Progenitor cell of endocrine pancreas (in vitro differentiated cells): ENCODE data around the gene PLCG1. TPM values are rescaled to one million over a fixed set of nuclear protein-coding genes. Genes with fewer than 3 reads are reported as not detected.

ENCODE experiments used
- DNase-seq: peaks from one replicate; pipeline ENCODE4 v3.0.0; 2021; ENCODE audit warnings: low spot score; ENCODE audit not compliant: unreplicated experiment
- H3K27ac Mint-ChIP-seq: 2 replicates; pipeline ENCODE4 v1.8.0; 2021; ENCODE audit warnings: mild to moderate bottlenecking, moderate library complexity, mixed read lengths
- H3K27me3 Mint-ChIP-seq: 2 replicates; pipeline ENCODE4 v1.8.0; 2021; ENCODE audit warnings: mixed read lengths
- H3K36me3 Mint-ChIP-seq: 2 replicates; pipeline ENCODE4 v1.8.0; 2022; ENCODE audit warnings: mixed read lengths; ENCODE audit not compliant: insufficient read depth
- H3K4me1 Mint-ChIP-seq: 2 replicates; pipeline ENCODE4 v1.8.0; 2021; ENCODE audit warnings: low read depth, mixed read lengths
- H3K4me3 Mint-ChIP-seq: 2 replicates; pipeline ENCODE4 v1.8.0; 2021; ENCODE audit warnings: low read depth, mild to moderate bottlenecking, moderate library complexity, mixed read lengths
- H3K9me3 Mint-ChIP-seq: 2 replicates; pipeline ENCODE4 v1.8.0; 2021; ENCODE audit warnings: low read depth, mixed read lengths
- total RNA-seq: library from RNA; stranded (reverse); gene quantifications from 2 replicates; pipeline ENCODE4 v1.2.1, GENCODE V29; 2021
- TF ChIP-seq, protein P1 (sequence below): fragments of 200-600 bp; sonication (generic); IDR thresholded peaks from one replicate; pipeline ENCODE4 v1.5.0; 2021; ENCODE audit warnings: antibody characterized with exemption, mild to moderate bottlenecking; ENCODE audit not compliant: unreplicated experiment

Gene PLCG1
- total RNA-seq, 1 donor from 2014 or later, result 395 TPM

- H3K4me1 Mint-ChIP-seq, result no peaks in the 10 kb centered on the region
- no peak for DNase-seq
- peaks cover 15% of the 10 kb centered on the region for H3K36me3 Mint-ChIP-seq
- H3K9me3 Mint-ChIP-seq, result no peaks in the 10 kb centered on the region
- H3K4me3 Mint-ChIP-seq, result no peak overlapping the region
- no peaks in the 10 kb centered on the region for H3K27me3 Mint-ChIP-seq
- TF ChIP-seq, protein P1, sequence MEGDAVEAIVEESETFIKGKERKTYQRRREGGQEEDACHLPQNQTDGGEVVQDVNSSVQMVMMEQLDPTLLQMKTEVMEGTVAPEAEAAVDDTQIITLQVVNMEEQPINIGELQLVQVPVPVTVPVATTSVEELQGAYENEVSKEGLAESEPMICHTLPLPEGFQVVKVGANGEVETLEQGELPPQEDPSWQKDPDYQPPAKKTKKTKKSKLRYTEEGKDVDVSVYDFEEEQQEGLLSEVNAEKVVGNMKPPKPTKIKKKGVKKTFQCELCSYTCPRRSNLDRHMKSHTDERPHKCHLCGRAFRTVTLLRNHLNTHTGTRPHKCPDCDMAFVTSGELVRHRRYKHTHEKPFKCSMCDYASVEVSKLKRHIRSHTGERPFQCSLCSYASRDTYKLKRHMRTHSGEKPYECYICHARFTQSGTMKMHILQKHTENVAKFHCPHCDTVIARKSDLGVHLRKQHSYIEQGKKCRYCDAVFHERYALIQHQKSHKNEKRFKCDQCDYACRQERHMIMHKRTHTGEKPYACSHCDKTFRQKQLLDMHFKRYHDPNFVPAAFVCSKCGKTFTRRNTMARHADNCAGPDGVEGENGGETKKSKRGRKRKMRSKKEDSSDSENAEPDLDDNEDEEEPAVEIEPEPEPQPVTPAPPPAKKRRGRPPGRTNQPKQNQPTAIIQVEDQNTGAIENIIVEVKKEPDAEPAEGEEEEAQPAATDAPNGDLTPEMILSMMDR, result no peak
- peak overlapping the region; percentile 71 for H3K27ac Mint-ChIP-seq
Measured at GRCh38 chr20:41177636-41178035, 40.3 kb downstream of the PLCG1 start.

- Mint-ChIP-seq H3K4me1 (no peaks in the 10 kb centered on the region), H3K27me3 (no peaks in the 10 kb centered on the region), H3K4me3 (no peak overlapping the region), H3K9me3 (no peaks in the 10 kb centered on the region), H3K36me3 (peaks cover 13% of the 10 kb centered on the region), H3K27ac (peak overlapping the region; percentile 18)
- DNase-seq, result peak; percentile 5
- TF ChIP-seq, protein P1, result no peak
Measured at GRCh38 chr20:41178495-41178894, 41.2 kb downstream of the PLCG1 start.

- DNase-seq, result peak; percentile 5
- H3K9me3 Mint-ChIP-seq, result no peaks in the 10 kb centered on the region
- H3K27me3 Mint-ChIP-seq, result no peaks in the 10 kb centered on the region
- H3K4me3 Mint-ChIP-seq, result no peak overlapping the region
- H3K27ac Mint-ChIP-seq, result peak overlapping the region; percentile 18
- H3K36me3 Mint-ChIP-seq, result peaks cover 10% of the 10 kb centered on the region
- TF ChIP-seq, protein P1, result no peak
- no peaks in the 10 kb centered on the region for H3K4me1 Mint-ChIP-seq
Measured at GRCh38 chr20:41178904-41179432, 41.6 kb downstream of the PLCG1 start.

DNA sequence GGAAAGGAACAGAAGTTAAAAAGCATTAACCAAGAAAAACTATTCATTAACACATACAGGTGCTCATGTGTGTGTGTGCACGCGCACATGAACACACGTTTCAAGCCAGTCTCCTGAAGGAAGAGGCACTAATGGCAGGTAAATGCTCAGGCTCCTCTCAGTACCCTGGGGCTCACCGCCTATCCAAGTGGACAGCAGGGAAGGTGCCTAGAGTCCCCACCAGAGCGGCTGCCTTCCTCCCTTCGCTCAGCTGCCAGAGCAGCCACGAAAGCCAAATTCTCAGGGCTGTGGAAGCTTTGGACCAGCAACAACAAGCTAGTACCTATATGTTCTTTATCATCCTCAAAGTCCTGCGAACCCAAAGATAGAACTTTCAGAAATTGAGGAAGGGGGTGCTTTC, 42.6 kb downstream of the PLCG1 start:
- H3K36me3 Mint-ChIP-seq, result peaks cover 3% of the 10 kb centered on the region
- peak overlapping the region; percentile 87 for H3K27ac Mint-ChIP-seq
- no peaks in the 10 kb centered on the region for H3K4me1 Mint-ChIP-seq
- TF ChIP-seq, protein P1, result no peak
- no peak for DNase-seq
- no peaks in the 10 kb centered on the region for H3K27me3 Mint-ChIP-seq
- H3K9me3 Mint-ChIP-seq, result no peaks in the 10 kb centered on the region
- no peak overlapping the region for H3K4me3 Mint-ChIP-seq

DNA sequence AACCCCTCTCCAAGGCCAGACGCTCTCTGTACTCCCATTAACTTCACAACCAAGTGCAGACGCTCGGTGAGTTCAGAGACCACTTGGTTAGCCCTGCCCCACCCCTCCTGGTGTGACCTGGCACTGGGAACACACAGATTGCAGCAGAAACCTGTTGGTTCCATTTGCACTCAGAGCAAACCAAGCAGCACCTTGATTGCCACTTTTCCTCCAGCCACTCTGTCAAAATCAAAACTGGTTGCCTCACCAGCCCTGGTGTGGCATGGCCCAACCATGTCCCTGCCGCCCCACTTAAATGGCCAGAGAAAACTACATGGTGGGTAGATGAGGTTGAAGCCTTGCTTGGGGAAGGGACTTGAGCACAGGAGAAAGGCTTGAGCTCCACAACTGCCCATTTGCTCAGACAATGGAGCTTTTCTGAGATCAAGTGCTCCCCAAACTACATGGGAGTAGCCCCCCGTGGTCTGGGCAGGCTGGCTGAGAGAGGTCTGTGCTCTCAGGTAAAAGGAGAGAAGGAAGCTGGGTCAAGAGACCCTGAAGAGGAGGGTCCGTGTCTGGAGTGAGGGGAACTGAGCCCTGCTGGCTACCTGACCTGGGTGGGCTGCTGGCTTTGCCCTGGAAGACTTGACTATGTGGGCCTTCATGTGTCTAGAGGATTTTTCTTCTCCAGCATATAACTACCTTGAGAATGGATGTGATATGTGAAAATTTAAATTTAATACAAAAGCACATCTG, 43.4 kb downstream of the PLCG1 start:
- Mint-ChIP-seq H3K27me3 (no peaks in the 10 kb centered on the region), H3K4me3 (no peak overlapping the region)
- TF ChIP-seq, protein P1, result no peak

More for the DNA sequence above, 43.4 kb downstream of the PLCG1 start:
- DNase-seq, result peak; percentile 5
- Mint-ChIP-seq H3K36me3 (peaks cover 3% of the 10 kb centered on the region), H3K27ac (no peak overlapping the region), H3K4me1 (no peaks in the 10 kb centered on the region), H3K9me3 (no peaks in the 10 kb centered on the region)
